ENCODE measurements around the gene VIPR2. TPM values are rescaled to one million over a fixed set of nuclear protein-coding genes. Genes with fewer than 3 reads are reported as not detected.

Gene VIPR2
- total RNA-seq, 6 experiments from 2014 or later = 0.15 to 0.51 (median 0.26) TPM; not detected in 2

GRCh38 chr7:159064816-159065510, 79.7 kb downstream of the VIPR2 start:
- intact Hi-C loops (cut with DNase I) = no loop called here
- DNase-seq (no peak), ATAC-seq (no peak)
- Histone ChIP-seq H3K27me3 (no peaks in the 10 kb centered on the region), H3K27ac (no peak overlapping the region), H3K36me3 (no peaks in the 10 kb centered on the region), H3K4me1 (no peaks in the 10 kb centered on the region), H3K4me3 (no peak overlapping the region), H3K9me3 (no peaks in the 10 kb centered on the region)
- WGBS (ENCODE audit: insufficient coverage, low coverage, low lambda C conversion rate, missing lambda C conversion rate) = 69% methylated on average over 5 of the region's 23 CpGs
- TF ChIP-seq POLR2A (IDR thresholded peaks at IDR 0.05) = no peak
- no peak for TF ChIP-seq CTCF (IDR thresholded peaks at IDR 0.05)

GRCh38 chr7:159064121-159064815, 80.4 kb downstream of the VIPR2 start:
- Histone ChIP-seq H3K27me3 (no peaks in the 10 kb centered on the region), H3K36me3 (no peaks in the 10 kb centered on the region), H3K4me3 (no peak overlapping the region), H3K9me3 (no peaks in the 10 kb centered on the region), H3K4me1 (no peaks in the 10 kb centered on the region), H3K27ac (no peak overlapping the region)
- 96% methylated on average over 8 of the region's 48 CpGs for WGBS (ENCODE audit: insufficient coverage, low coverage, low lambda C conversion rate, missing lambda C conversion rate)
- DNase-seq (no peak), ATAC-seq (no peak)
- intact Hi-C loops (cut with DNase I) = no loop called here
- TF ChIP-seq POLR2A (IDR thresholded peaks at IDR 0.05) (no peak), CTCF (IDR thresholded peaks at IDR 0.05) (no peak)

GRCh38 chr7:159063046-159063840, 81.4 kb downstream of the VIPR2 start:
- no peaks in the 10 kb centered on the region for H3K4me1 ChIP-seq
- no peaks in the 10 kb centered on the region for H3K27me3 ChIP-seq
- no peaks in the 10 kb centered on the region for H3K36me3 ChIP-seq
- WGBS (ENCODE audit: insufficient coverage, low coverage, low lambda C conversion rate, missing lambda C conversion rate) = 82% methylated on average over 10 of the region's 56 CpGs
- no peak for TF ChIP-seq CTCF (IDR thresholded peaks at IDR 0.05)
- no peak for TF ChIP-seq POLR2A (IDR thresholded peaks at IDR 0.05)
- H3K9me3 ChIP-seq = no peaks in the 10 kb centered on the region
- DNase-seq = no peak
- no peak overlapping the region for H3K4me3 ChIP-seq
- ATAC-seq = no peak
- intact Hi-C loops (cut with DNase I) = no loop called here
- H3K27ac ChIP-seq = no peak overlapping the region

- no peaks in the 10 kb centered on the region for H3K4me1 ChIP-seq
- H3K4me3 ChIP-seq = no peak overlapping the region
- no peaks in the 10 kb centered on the region for H3K9me3 ChIP-seq
- H3K27ac ChIP-seq = no peak overlapping the region
- H3K27me3 ChIP-seq = no peaks in the 10 kb centered on the region
- no peaks in the 10 kb centered on the region for H3K36me3 ChIP-seq
- ATAC-seq (no peak), DNase-seq (no peak)
- intact Hi-C loops (cut with DNase I) = no loop called here
- TF ChIP-seq CTCF (IDR thresholded peaks at IDR 0.05) (no peak), POLR2A (IDR thresholded peaks at IDR 0.05) (no peak)
- 82% methylated on average over 6 of the region's 8 CpGs for WGBS (ENCODE audit: insufficient coverage, low coverage, low lambda C conversion rate, missing lambda C conversion rate)
These were observed 82.1 kb downstream of the VIPR2 start for GRCh38 chr7:159062569-159062968.
